ENCODE measurements around the gene NUDT5. TPM values are rescaled to one million over a fixed set of nuclear protein-coding genes. Genes with fewer than 3 reads are reported as not detected.

The NUDT5 gene
- total RNA-seq, 2 experiments from 2014 or later, result 107 to 125 TPM

GRCh38 chr10:12140038-12140437, 55.7 kb downstream of the NUDT5 start:
- no peak overlapping the region for H3K4me3 Mint-ChIP-seq
- H3K9me3 Mint-ChIP-seq (ENCODE audit: low read depth), result no peaks in the 10 kb centered on the region
- ATAC-seq (no peak), DNase-seq (no peak)
- H3K36me3 Mint-ChIP-seq, result peaks cover 33% of the 10 kb centered on the region
- no peak overlapping the region for H3K27ac Mint-ChIP-seq
- CTCF ChIA-PET, result interaction anchor here (0.6 kb wide), 1 partner anchor 952 kb away, joined by 3 read pairs; no protein-coding TSS in a partner anchor
- peaks cover 1% of the 10 kb centered on the region for H3K4me1 Mint-ChIP-seq
- no peaks in the 10 kb centered on the region for H3K27me3 Mint-ChIP-seq

DNA sequence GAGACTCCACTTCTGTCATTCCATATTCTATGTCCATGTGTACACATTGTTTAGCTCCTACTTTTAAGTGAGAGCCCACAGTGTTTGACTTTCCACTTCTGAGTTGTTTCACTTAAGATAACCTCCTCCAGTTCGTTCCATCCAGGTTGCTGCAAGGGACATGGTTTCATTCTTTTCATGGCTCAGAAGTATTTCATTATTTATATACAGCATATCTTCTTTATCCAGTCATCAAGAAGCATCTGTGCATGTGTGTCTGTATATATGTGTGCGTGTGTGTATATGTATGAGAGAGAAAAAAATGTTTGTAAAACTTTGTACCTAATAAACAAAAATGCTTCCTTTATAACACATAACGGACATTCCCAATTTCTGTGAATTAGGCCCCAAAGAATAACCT, 60.1 kb downstream of the NUDT5 start:
- DNase-seq, result no peak
- no peaks in the 10 kb centered on the region for H3K9me3 Mint-ChIP-seq (ENCODE audit: low read depth)
- no peak overlapping the region for H3K27ac Mint-ChIP-seq
- H3K36me3 Mint-ChIP-seq, result peaks cover 24% of the 10 kb centered on the region
- ATAC-seq, result no peak
- no peak overlapping the region for H3K4me3 Mint-ChIP-seq
- H3K27me3 Mint-ChIP-seq, result no peaks in the 10 kb centered on the region
- peaks cover 7% of the 10 kb centered on the region for H3K4me1 Mint-ChIP-seq
- CTCF ChIA-PET, result no interaction called here

GRCh38 chr10:12130237-12130872, 65.3 kb downstream of the NUDT5 start:
- Mint-ChIP-seq H3K27me3 (no peaks in the 10 kb centered on the region), H3K36me3 (peaks cover 16% of the 10 kb centered on the region), H3K4me3 (peak overlapping the region; percentile 89), H3K4me1 (peaks cover 27% of the 10 kb centered on the region), H3K9me3 (ENCODE audit: low read depth) (no peaks in the 10 kb centered on the region), H3K27ac (peak overlapping the region; percentile 87)
- DNase-seq (peak; percentile 71), ATAC-seq (peak; percentile 32)
- CTCF ChIA-PET, result interaction anchor here (1.1 to 1.6 kb wide), 4 partner anchors 48 to 347 kb away, joined by 3 to 9 read pairs (median 3); partner anchors contain the start of genes CDC123 and NUDT5

- CTCF ChIA-PET, result interaction anchor here (1.1 to 1.6 kb wide), 4 partner anchors 49 to 346 kb away, joined by 3 to 9 read pairs (median 3); partner anchors contain the start of genes CDC123 and NUDT5
- Mint-ChIP-seq H3K27ac (peak within 1 kb of the TSS; percentile 87), H3K4me3 (peak within 1 kb of the TSS; percentile 89), H3K9me3 (ENCODE audit: low read depth) (no peaks in the 10 kb centered on the region), H3K36me3 (peaks cover 12% of the 10 kb centered on the region), H3K27me3 (no peaks in the 10 kb centered on the region), H3K4me1 (peaks cover 27% of the 10 kb centered on the region)
- peak; percentile 94 for ATAC-seq
- peak; percentile 97 for DNase-seq
These were observed 66.2 kb downstream of the NUDT5 start, which contains the start of gene SEC61A2 for GRCh38 chr10:12129222-12130111. SEC61A2 (plus strand) TSS chr10:12129677; CDS start chr10:12129788, 111 bp downstream.

DNA sequence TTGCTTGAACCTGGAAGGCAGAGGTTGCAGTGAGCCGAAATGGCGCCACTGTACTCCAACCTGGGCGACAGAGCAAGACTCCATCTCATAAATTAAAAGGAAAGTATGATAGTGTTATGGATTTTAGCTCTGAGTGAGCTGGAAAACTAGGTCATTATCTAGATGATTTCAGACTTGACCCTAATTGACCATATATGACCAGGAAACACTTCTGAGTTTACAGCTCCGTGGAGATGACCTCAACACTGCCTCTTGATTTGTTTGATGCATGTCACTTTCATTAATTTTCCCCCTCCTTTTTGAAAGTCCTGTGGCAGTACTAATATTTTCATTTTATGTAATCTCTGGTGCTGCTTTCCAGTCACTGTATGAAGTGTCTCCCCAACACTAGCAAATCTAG, 74.0 kb downstream of the NUDT5 start:
- DNase-seq, result no peak
- Mint-ChIP-seq H3K36me3 (peaks cover 46% of the 10 kb centered on the region), H3K27me3 (no peaks in the 10 kb centered on the region), H3K4me1 (peaks cover 28% of the 10 kb centered on the region), H3K4me3 (peak overlapping the region; percentile 62), H3K27ac (peak overlapping the region; percentile 93), H3K9me3 (ENCODE audit: low read depth) (no peaks in the 10 kb centered on the region)
- ATAC-seq, result no peak
- CTCF ChIA-PET, result no interaction called here

Small RNAs within 50 kb of the gene (microRNA-seq; reads per million reads assigned to microRNA genes)
- gene MIR548AK, result not detected

Other genes with a start within 250 kb of the NUDT5 start
- 10 to 100 TPM; 33.5 to 37.2 TPM for gene UPF2, start 153.1 kb downstream of the NUDT5 start, total RNA-seq
- gene DHTKD1, start 126.9 kb downstream of the NUDT5 start, total RNA-seq, result 10 to 100 TPM; 19.6 to 25.9 TPM
- gene SEC61A2, start 66.2 kb downstream of the NUDT5 start, total RNA-seq, result 10 to 100 TPM; 13.9 to 16.1 TPM
- gene CDC123, start 297 bp upstream of the NUDT5 start, total RNA-seq, result 100 to 1,000 TPM in 1 of 2 experiments, 10 to 100 TPM in 1; 95.2 to 130 TPM
- 1 to 10 TPM; 2.4 to 2.8 TPM for gene CAMK1D, start 153.7 kb upstream of the NUDT5 start, total RNA-seq

Data from activated CD8-positive, alpha-beta memory T cell treated with anti-CD3 and anti-CD28 coated beads, Interleukin-2, amount 10 ng/mL, durations not matched to agents 7 days and 5 days (primary cell).